HFF-Myc (cell line): ENCODE measurements around the gene GAS6.

Source experiments
- DNase-seq: peaks from one replicate; pipeline ENCODE4 v3.0.0-alpha.2; 2011; ENCODE audit warnings: low read depth; ENCODE audit errors: extremely low read depth
- H3K4me3 ChIP-seq: replicated peaks from 2 replicates; pipeline ENCODE4 v1.5.1; 2011; ENCODE audit warnings: low read depth, mild to moderate bottlenecking, control low read depth, low read length
- TF ChIP-seq, protein P1 (sequence below): IDR thresholded peaks from 2 replicates; pipeline ENCODE4 v1.5.1; 2012; ENCODE audit warnings: mild to moderate bottlenecking, low read depth, low read length, control low read depth; ENCODE audit errors: missing control alignments

Gene GAS6

DNA sequence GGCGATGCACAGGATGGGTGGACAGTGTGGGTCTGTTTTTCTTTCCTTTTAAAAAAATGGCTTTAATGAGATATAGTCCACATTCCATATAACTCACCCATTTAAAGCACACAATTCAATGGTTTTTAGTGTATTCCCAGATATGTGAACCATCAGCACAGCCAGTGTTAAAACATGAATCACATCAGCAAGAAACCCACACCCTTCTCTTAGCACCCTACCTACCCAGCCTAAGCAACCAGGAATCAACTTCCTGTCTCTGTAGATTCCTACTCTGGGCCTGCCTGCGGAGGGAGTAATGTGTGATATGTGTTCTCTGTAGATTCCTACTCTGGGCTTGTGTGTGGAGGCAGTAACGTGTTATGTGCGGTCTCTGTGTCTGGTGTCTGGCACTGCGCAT lies 92.9 kb downstream of the GAS6 start:
- TF ChIP-seq, protein P1, sequence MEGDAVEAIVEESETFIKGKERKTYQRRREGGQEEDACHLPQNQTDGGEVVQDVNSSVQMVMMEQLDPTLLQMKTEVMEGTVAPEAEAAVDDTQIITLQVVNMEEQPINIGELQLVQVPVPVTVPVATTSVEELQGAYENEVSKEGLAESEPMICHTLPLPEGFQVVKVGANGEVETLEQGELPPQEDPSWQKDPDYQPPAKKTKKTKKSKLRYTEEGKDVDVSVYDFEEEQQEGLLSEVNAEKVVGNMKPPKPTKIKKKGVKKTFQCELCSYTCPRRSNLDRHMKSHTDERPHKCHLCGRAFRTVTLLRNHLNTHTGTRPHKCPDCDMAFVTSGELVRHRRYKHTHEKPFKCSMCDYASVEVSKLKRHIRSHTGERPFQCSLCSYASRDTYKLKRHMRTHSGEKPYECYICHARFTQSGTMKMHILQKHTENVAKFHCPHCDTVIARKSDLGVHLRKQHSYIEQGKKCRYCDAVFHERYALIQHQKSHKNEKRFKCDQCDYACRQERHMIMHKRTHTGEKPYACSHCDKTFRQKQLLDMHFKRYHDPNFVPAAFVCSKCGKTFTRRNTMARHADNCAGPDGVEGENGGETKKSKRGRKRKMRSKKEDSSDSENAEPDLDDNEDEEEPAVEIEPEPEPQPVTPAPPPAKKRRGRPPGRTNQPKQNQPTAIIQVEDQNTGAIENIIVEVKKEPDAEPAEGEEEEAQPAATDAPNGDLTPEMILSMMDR: no peak
- no peak for DNase-seq
- no peak overlapping the region for H3K4me3 ChIP-seq
